Naive thymus-derived CD8-positive, alpha-beta T cell (primary cell): ENCODE measurements around the gene LBHD2. TPM values are rescaled to one million over a fixed set of nuclear protein-coding genes. Genes with fewer than 3 reads are reported as not detected.
"Not testable (repeated sequence)": the region's sequence is repeated elsewhere in the genome, so short reads cannot be mapped to it uniquely, and the experiment has no call there.

Experiments used
- ATAC-seq, 2 donors: fragments of 150-1000 bp; cut with Tn5 transposase in 1 of 2; sonication (Bioruptor Pico), chemical (Tn5 transposase) in 1 of 2; 1 replicate in 1 of 2; 2 replicates in 1 of 2; pipeline ENCODE4 v1.10.0; 2021; ENCODE audit warnings: mild to moderate bottlenecking in 2 of 2, moderate library complexity in 2 of 2
- POLR2A ChIA-PET: fragments of 350-600 bp; sonication (Branson Sonifier 250); formaldehyde crosslinking; loops from one replicate; lab custom pipeline; 2021; ENCODE audit warnings: antibody characterized with exemption; lab: Charles Lee
- DNase-seq, 10 donors: peaks; one replicate each; pipeline versions ENCODE4 v3.0.0 to v3.0.0-alpha.2; 2020 to 2022
- H3K27ac Mint-ChIP-seq, 10 donors: one replicate each; pipeline ENCODE4 v1.8.0; 2020 to 2022; ENCODE audit warnings: mild to moderate bottlenecking in 10 of 10, mixed read lengths in 10 of 10, moderate library complexity in 4 of 10, inconsistent platforms in 1 of 10
- H3K27me3 Mint-ChIP-seq, 5 donors: one replicate each; pipeline ENCODE4 v1.8.0; 2021 to 2022; ENCODE audit warnings: mixed read lengths in 5 of 5
- H3K36me3 Mint-ChIP-seq, 3 donors: one replicate each; pipeline ENCODE4 v1.8.0; 2020 to 2022; ENCODE audit warnings: mixed read lengths in 3 of 3, mild to moderate bottlenecking in 2 of 3, inconsistent platforms in 1 of 3
- H3K4me1 Mint-ChIP-seq, 4 donors: one replicate each; pipeline ENCODE4 v1.8.0; 2021 to 2022; ENCODE audit warnings: mixed read lengths in 4 of 4
- H3K4me3 Mint-ChIP-seq, 10 donors: one replicate each; pipeline ENCODE4 v1.8.0; 2020 to 2022; ENCODE audit warnings: mild to moderate bottlenecking in 10 of 10, mixed read lengths in 10 of 10, moderate library complexity in 6 of 10, inconsistent platforms in 1 of 10
- H3K9me3 Mint-ChIP-seq, 9 donors: one replicate each; pipeline ENCODE4 v1.8.0; 2020 to 2022; ENCODE audit warnings: mixed read lengths in 9 of 9, mild to moderate bottlenecking in 3 of 9, inconsistent platforms in 1 of 9, moderate library complexity in 1 of 9
- polyA plus RNA-seq, 3 donors: library from polyadenylated mRNA; unstranded; fragments of 300-500 nt; fragmentation: Illumina TruSeq; gene quantifications; one replicate each; pipeline ENCODE4 v1.2.3, GENCODE V29; 2021
- total RNA-seq, 8 experiments: library from RNA in 2 of 8; stranded (reverse) in 2 of 8; gene quantifications; one replicate each; pipeline ENCODE4 v1.2.3 and lab custom pipeline; 2021 to 2026

Gene LBHD2
- total RNA-seq: not detected
- not detected for polyA plus RNA-seq
- 0 to 0.06 (median 0) reads per million in 6 experiments for total RNA-seq (lab: John Stamatoyannopoulos, UW)

GRCh38 chr14:103084021-103084919 is at the start of gene LBHD2:
TSS of gene LBHD2 (plus strand) at chr14:103084210. CDS start at chr14:103086013, 1,803 bp downstream.
- H3K36me3 Mint-ChIP-seq: no peaks in the 10 kb centered on the region
- H3K4me3 Mint-ChIP-seq: no peak within 1 kb of the TSS
- POLR2A ChIA-PET: no interaction called here
- no peaks in the 10 kb centered on the region for H3K4me1 Mint-ChIP-seq
- ATAC-seq (no peak), DNase-seq (peak in 1 of 10 donors; percentile 45)
- H3K9me3 Mint-ChIP-seq: peaks cover 0 to 2% (median 0%) of the 10 kb centered on the region in 9 donors
- no peak within 1 kb of the TSS for H3K27ac Mint-ChIP-seq
- H3K27me3 Mint-ChIP-seq: peaks cover 5 to 45% (median 13%) of the 10 kb centered on the region in 5 donors

- peaks cover 7 to 9% (median 8%) of the 10 kb centered on the region in 3 donors for H3K36me3 Mint-ChIP-seq
- POLR2A ChIA-PET: no interaction called here
- H3K27me3 Mint-ChIP-seq: peaks cover 0 to 18% (median 13%) of the 10 kb centered on the region in 5 donors
- peaks cover 0 to 11% (median 4%) of the 10 kb centered on the region in 9 donors for H3K9me3 Mint-ChIP-seq
- DNase-seq (no peak), ATAC-seq (no peak)
- no peak overlapping the region for H3K4me3 Mint-ChIP-seq
- no peak overlapping the region for H3K27ac Mint-ChIP-seq
- H3K4me1 Mint-ChIP-seq: peaks cover 3 to 18% (median 11%) of the 10 kb centered on the region in 4 donors
Measured at GRCh38 chr14:103041464-103041863, 42.5 kb upstream of the LBHD2 start.

- Mint-ChIP-seq H3K4me3 (no peak overlapping the region), H3K27me3 (peaks cover 0 to 21% (median 13%) of the 10 kb centered on the region in 5 donors), H3K4me1 (peaks cover 3 to 18% (median 12%) of the 10 kb centered on the region in 4 donors), H3K9me3 (peaks cover 0 to 11% (median 4%) of the 10 kb centered on the region in 9 donors), H3K27ac (no peak overlapping the region), H3K36me3 (peaks cover 7 to 9% (median 8%) of the 10 kb centered on the region in 3 donors)
- ATAC-seq (no peak), DNase-seq (no peak)
- POLR2A ChIA-PET: no interaction called here
Measured at GRCh38 chr14:103043257-103044015, 40.6 kb upstream of the LBHD2 start.

- POLR2A ChIA-PET: no interaction called here
- peaks cover 0 to 18% (median 13%) of the 10 kb centered on the region in 5 donors for H3K27me3 Mint-ChIP-seq
- H3K36me3 Mint-ChIP-seq: peaks cover 7 to 9% (median 8%) of the 10 kb centered on the region in 3 donors
- DNase-seq: peak in 1 of 10 donors; percentile 4
- H3K4me1 Mint-ChIP-seq: peaks cover 3 to 18% (median 12%) of the 10 kb centered on the region in 4 donors
- H3K4me3 Mint-ChIP-seq: peak overlapping the region in 8 of 10 donors; percentile 12 to 59 (median 32)
- H3K9me3 Mint-ChIP-seq: peaks cover 0 to 11% (median 4%) of the 10 kb centered on the region in 9 donors
- no peak for ATAC-seq
- peak overlapping the region in 2 of 10 donors; percentile 43 to 74 for H3K27ac Mint-ChIP-seq
Measured at GRCh38 chr14:103045371-103045869, 38.6 kb upstream of the LBHD2 start.

- H3K9me3 Mint-ChIP-seq, H3K4me3 Mint-ChIP-seq, DNase-seq, H3K36me3 Mint-ChIP-seq, ATAC-seq, H3K27ac Mint-ChIP-seq: not testable (repeated sequence)
- Mint-ChIP-seq H3K4me1 (peaks cover 3 to 20% (median 12%) of the 10 kb centered on the region in 4 donors), H3K27me3 (peaks cover 0 to 17% (median 13%) of the 10 kb centered on the region in 5 donors)
- POLR2A ChIA-PET: interaction anchor here (0.7 kb wide), 1 partner anchor 11 kb away, joined by 3 read pairs; no protein-coding TSS in a partner anchor
Measured at GRCh38 chr14:103047453-103047852, 36.6 kb upstream of the LBHD2 start.

- Mint-ChIP-seq H3K4me1 (peaks cover 0 to 18% (median 10%) of the 10 kb centered on the region in 4 donors), H3K27ac (no peak overlapping the region), H3K4me3 (no peak overlapping the region), H3K9me3 (no peaks in the 10 kb centered on the region), H3K36me3 (no peaks in the 10 kb centered on the region), H3K27me3 (peaks cover 1 to 18% (median 4%) of the 10 kb centered on the region in 5 donors)
- DNase-seq: no peak
- POLR2A ChIA-PET: interaction anchor here (0.7 kb wide), 1 partner anchor 442 kb away, joined by 3 read pairs; no protein-coding TSS in a partner anchor
- ATAC-seq: no peak
Measured at GRCh38 chr14:103050935-103051334, 33.1 kb upstream of the LBHD2 start.

GRCh38 chr14:103052407-103052806 is 31.6 kb upstream of the LBHD2 start:
- ATAC-seq: no peak
- H3K27ac Mint-ChIP-seq: no peak overlapping the region
- no peak overlapping the region for H3K4me3 Mint-ChIP-seq
- no peaks in the 10 kb centered on the region for H3K9me3 Mint-ChIP-seq
- H3K36me3 Mint-ChIP-seq: no peaks in the 10 kb centered on the region
- POLR2A ChIA-PET: no interaction called here
- no peak for DNase-seq
- H3K4me1 Mint-ChIP-seq: peaks cover 0 to 20% (median 12%) of the 10 kb centered on the region in 4 donors
- H3K27me3 Mint-ChIP-seq: peaks cover 0 to 15% (median 4%) of the 10 kb centered on the region in 5 donors

GRCh38 chr14:103055695-103056094 is 28.3 kb upstream of the LBHD2 start:
- Mint-ChIP-seq H3K4me3 (peak overlapping the region; percentile 34 to 90 (median 74)), H3K27ac (peak overlapping the region in 3 of 10 donors; percentile 14 to 43 (median 36)), H3K9me3 (no peaks in the 10 kb centered on the region), H3K4me1 (peaks cover 0 to 25% (median 17%) of the 10 kb centered on the region in 4 donors), H3K36me3 (no peaks in the 10 kb centered on the region), H3K27me3 (peaks cover 3 to 26% (median 19%) of the 10 kb centered on the region in 5 donors)
- DNase-seq (no peak), ATAC-seq (no peak)
- POLR2A ChIA-PET: no interaction called here

- H3K4me3 Mint-ChIP-seq: peak overlapping the region; percentile 61 to 90 (median 74)
- DNase-seq: peak in 1 of 10 donors; percentile 63
- peak overlapping the region in 1 of 10 donors; percentile 34 for H3K27ac Mint-ChIP-seq
- no peak for ATAC-seq
- POLR2A ChIA-PET: no interaction called here
- no peaks in the 10 kb centered on the region for H3K9me3 Mint-ChIP-seq
- H3K4me1 Mint-ChIP-seq: peaks cover 0 to 25% (median 17%) of the 10 kb centered on the region in 4 donors
- H3K36me3 Mint-ChIP-seq: no peaks in the 10 kb centered on the region
- H3K27me3 Mint-ChIP-seq: peaks cover 3 to 26% (median 19%) of the 10 kb centered on the region in 5 donors
Measured at GRCh38 chr14:103056322-103057027, 27.5 kb upstream of the LBHD2 start.

- ATAC-seq: peak; percentile 16 to 26
- Mint-ChIP-seq H3K36me3 (no peaks in the 10 kb centered on the region), H3K9me3 (no peaks in the 10 kb centered on the region), H3K4me1 (peaks cover 0 to 25% (median 17%) of the 10 kb centered on the region in 4 donors), H3K4me3 (peak overlapping the region in 2 of 10 donors; percentile 73 to 76), H3K27me3 (peaks cover 3 to 26% (median 19%) of the 10 kb centered on the region in 5 donors), H3K27ac (no peak overlapping the region)
- peak in 1 of 10 donors; percentile 13 for DNase-seq
- POLR2A ChIA-PET: no interaction called here
Measured at GRCh38 chr14:103057028-103057371, 27.0 kb upstream of the LBHD2 start.

GRCh38 chr14:103057372-103058163 is 26.4 kb upstream of the LBHD2 start, which contains the start of gene CDC42BPB:
TSS of gene CDC42BPB (minus strand) at chr14:103057549. CDS start at chr14:103057173, 376 bp downstream.
- peak within 1 kb of the TSS in 3 of 10 donors; percentile 8 to 59 (median 56) for H3K27ac Mint-ChIP-seq
- POLR2A ChIA-PET: no interaction called here

More at GRCh38 chr14:103057372-103058163, 26.4 kb upstream of the LBHD2 start, which contains the start of gene CDC42BPB:
- Mint-ChIP-seq H3K4me3 (peak within 1 kb of the TSS; percentile 61 to 90 (median 73)), H3K4me1 (peaks cover 0 to 21% (median 17%) of the 10 kb centered on the region in 4 donors), H3K27me3 (peaks cover 3 to 26% (median 19%) of the 10 kb centered on the region in 5 donors), H3K9me3 (no peaks in the 10 kb centered on the region), H3K36me3 (no peaks in the 10 kb centered on the region)
- DNase-seq (peak; percentile 28 to 72 (median 54)), ATAC-seq (peak; percentile 90)
